Transverse colon (tissue), 4 donors: ENCODE data around the gene KLHDC8A. TPM values are rescaled to one million over a fixed set of nuclear protein-coding genes. Genes with fewer than 3 reads are reported as not detected.

ENCODE experiments used
- DNase-seq: peaks from one replicate; pipeline ENCODE4 v3.0.0-alpha.2; 2019
- H3K27ac ChIP-seq, 4 donors: fragments of 200-600 bp; sonication (generic); 2 replicates each; pipeline ENCODE4 v1.5.1; 2016 to 2018; ENCODE audit warnings: inconsistent platforms in 4 of 4
- H3K27me3 ChIP-seq: fragments of 200-600 bp; sonication (generic); 2 replicates; pipeline ENCODE4 v1.5.1; 2017; ENCODE audit warnings: inconsistent platforms
- H3K36me3 ChIP-seq, 4 donors: fragments of 200-600 bp; sonication (generic); 2 replicates each; pipeline ENCODE4 v1.5.1; 2017 to 2019; ENCODE audit warnings: inconsistent platforms in 4 of 4
- H3K4me1 ChIP-seq, 4 donors: fragments of 200-600 bp; sonication (generic); 2 replicates each; pipeline ENCODE4 v1.5.1; 2017 to 2020; ENCODE audit warnings: inconsistent platforms in 4 of 4
- H3K4me3 ChIP-seq, 4 donors: fragments of 200-600 bp; sonication (generic); 1 replicate in 1 of 4; 2 replicates in 3 of 4; pipeline versions ENCODE4 v1.5.1 to v1.6.1; 2017 to 2019; ENCODE audit warnings: inconsistent platforms in 4 of 4
- H3K9me3 ChIP-seq, 2 donors: fragments of 200-600 bp; sonication (generic); 2 replicates each; pipeline ENCODE4 v1.5.1; 2017 to 2019; ENCODE audit warnings: inconsistent platforms in 2 of 2
- EP300 ChIP-seq: sonication (generic); formaldehyde crosslinking; IDR thresholded peaks from one replicate; pipeline ENCODE4 v1.6.1; 2017; ENCODE audit warnings: antibody characterized with exemption, low read depth
- POLR2A ChIP-seq: fragments of 450-650 bp; IDR thresholded peaks from one replicate; pipeline ENCODE4 v1.6.1; 2016; ENCODE audit warnings: antibody characterized with exemption, mild to moderate bottlenecking, moderate library complexity
- POLR2AphosphoS5 ChIP-seq, 3 donors: sonication (generic); formaldehyde crosslinking; IDR thresholded peaks; one replicate each; pipeline ENCODE4 v1.6.1; 2016; ENCODE audit warnings: antibody characterized with exemption in 3 of 3
- WGBS, 2 donors: methylation state at CpG; one replicate each; pipeline ENCODE4 v1.1.5; 2018; ENCODE audit warnings: low coverage in 1 of 2; 5-methylcytosine and 5-hydroxymethylcytosine counted together
- in situ Hi-C, 4 donors: fragments of 200-750 bp; cut with MboI; loops; one replicate each; pipeline versions ENCODE4 v1.15.0 to v1.15.1; 2017; ENCODE audit warnings: low sequenced_read_pairs in 3 of 4, low pct_ligation_motif_present in 1 of 4, low pct_unique_long_range_greater_than_20kb in 1 of 4
- intact Hi-C: fragments of 100-400 bp; cut with DNase I; formaldehyde crosslinking; loops from one replicate; pipeline ENCODE4 v1.15.1; 2023; ENCODE audit warnings: low total_unique reads
- total RNA-seq, 4 donors: library from RNA; depleted of rRNA; stranded (reverse); fragments of >200 nt; gene quantifications; one replicate each; pipeline ENCODE4 v1.1.0, GENCODE V29; 2016
- TF ChIP-seq, protein P1 (sequence below), 5 experiments: fragments of 200-600 bp in 3 of 5; fragments of 450-650 bp in 2 of 5; sonication (generic) in 3 of 5; IDR thresholded peaks; 1 replicate in 2 of 5; 2 replicates in 3 of 5; pipeline ENCODE4 v1.5.1; 2016 to 2017; ENCODE audit warnings: antibody characterized with exemption in 5 of 5, inconsistent platforms in 3 of 5, mild to moderate bottlenecking in 2 of 5, moderate library complexity in 1 of 5

KLHDC8A gene
- total RNA-seq, 4 donors from 2014 or later = 0.32 to 0.41 TPM; not detected in 2

DNA sequence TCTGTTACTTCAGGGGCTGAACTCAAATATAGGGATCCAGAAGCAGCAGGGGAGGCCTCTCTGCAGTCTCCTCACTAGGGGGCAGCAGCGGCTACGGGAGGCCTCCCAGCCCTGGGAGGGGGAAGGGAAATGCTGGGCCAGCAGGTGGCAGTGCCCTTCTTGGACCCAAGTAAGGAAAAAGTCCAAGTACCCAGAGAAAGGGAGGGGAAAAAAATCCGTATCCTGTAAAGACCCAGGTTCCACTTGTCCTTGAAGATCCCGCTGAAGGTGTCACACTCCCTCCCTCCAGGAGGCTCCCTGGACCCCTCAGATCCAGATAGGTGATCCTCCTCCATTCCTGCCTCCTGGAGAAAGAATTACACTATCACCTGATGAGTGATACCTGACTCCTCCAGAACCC lies 21.0 kb downstream of the KLHDC8A start:
- intact Hi-C loops (no loop called here), in situ Hi-C loops (loop anchor here in 2 of 4 donors (10.0 kb wide), 1 partner anchor 149 kb away; no protein-coding TSS in a partner anchor)
- no peaks in the 10 kb centered on the region for H3K4me1 ChIP-seq
- H3K4me3 ChIP-seq = no peak overlapping the region
- H3K27ac ChIP-seq = no peak overlapping the region
- H3K36me3 ChIP-seq = no peaks in the 10 kb centered on the region
- DNase-seq = peak; percentile 90
- no peaks in the 10 kb centered on the region for H3K9me3 ChIP-seq
- WGBS, 2 donors = 0 to 4% methylated on average over 2 to 4 of the region's 4 CpGs
- TF ChIP-seq, protein P1, sequence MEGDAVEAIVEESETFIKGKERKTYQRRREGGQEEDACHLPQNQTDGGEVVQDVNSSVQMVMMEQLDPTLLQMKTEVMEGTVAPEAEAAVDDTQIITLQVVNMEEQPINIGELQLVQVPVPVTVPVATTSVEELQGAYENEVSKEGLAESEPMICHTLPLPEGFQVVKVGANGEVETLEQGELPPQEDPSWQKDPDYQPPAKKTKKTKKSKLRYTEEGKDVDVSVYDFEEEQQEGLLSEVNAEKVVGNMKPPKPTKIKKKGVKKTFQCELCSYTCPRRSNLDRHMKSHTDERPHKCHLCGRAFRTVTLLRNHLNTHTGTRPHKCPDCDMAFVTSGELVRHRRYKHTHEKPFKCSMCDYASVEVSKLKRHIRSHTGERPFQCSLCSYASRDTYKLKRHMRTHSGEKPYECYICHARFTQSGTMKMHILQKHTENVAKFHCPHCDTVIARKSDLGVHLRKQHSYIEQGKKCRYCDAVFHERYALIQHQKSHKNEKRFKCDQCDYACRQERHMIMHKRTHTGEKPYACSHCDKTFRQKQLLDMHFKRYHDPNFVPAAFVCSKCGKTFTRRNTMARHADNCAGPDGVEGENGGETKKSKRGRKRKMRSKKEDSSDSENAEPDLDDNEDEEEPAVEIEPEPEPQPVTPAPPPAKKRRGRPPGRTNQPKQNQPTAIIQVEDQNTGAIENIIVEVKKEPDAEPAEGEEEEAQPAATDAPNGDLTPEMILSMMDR (IDR thresholded peaks at IDR 0.05) = peak; percentile 83 to 92 (median 91)
- TF ChIP-seq EP300 = no peak
- H3K27me3 ChIP-seq = no peaks in the 10 kb centered on the region

- no peaks in the 10 kb centered on the region for H3K4me1 ChIP-seq
- intact Hi-C loops = no loop called here
- TF ChIP-seq EP300 (no peak), POLR2AphosphoS5 (IDR thresholded peaks at IDR 0.05) (no peak), POLR2A (no peak)
- TF ChIP-seq, protein P1 (IDR thresholded peaks at IDR 0.05) = no peak
Observed at GRCh38 chr1:205332015-205332791, 24.5 kb downstream of the KLHDC8A start.

DNA sequence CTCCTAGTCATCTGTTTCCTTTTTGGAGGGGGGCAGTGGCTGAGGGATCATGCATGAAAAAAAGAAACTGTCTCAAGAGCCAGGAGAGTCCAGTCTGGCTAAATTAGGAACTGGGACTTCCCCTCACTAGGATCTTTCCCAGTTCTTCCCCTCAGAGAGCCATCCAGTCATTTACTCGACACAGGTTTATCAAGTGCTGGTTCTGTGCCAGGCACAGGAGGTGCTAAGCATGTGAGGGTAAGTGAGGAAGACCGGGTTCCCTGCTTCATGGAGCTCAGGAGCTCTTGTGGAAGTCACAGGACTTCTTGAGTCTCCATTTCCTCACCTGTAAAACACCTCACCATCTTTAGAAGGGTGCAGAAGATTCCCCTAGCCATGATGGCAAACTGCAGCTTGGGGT lies 26.6 kb downstream of the KLHDC8A start:
- no peaks in the 10 kb centered on the region for H3K27me3 ChIP-seq
- WGBS, 2 donors = 29% methylated on average over 2 of the region's 2 CpGs; no CpG with 5 or more reads in 1 of the 2 donors
- H3K4me1 ChIP-seq = peaks cover 0 to 2% (median 0%) of the 10 kb centered on the region in 4 donors
- no peaks in the 10 kb centered on the region for H3K9me3 ChIP-seq
- intact Hi-C loops = no loop called here
- in situ Hi-C loops = loop anchor here in 2 of 4 donors (10.0 kb wide), 1 partner anchor 155 kb away; no protein-coding TSS in a partner anchor
- H3K36me3 ChIP-seq = no peaks in the 10 kb centered on the region
- no peak overlapping the region for H3K27ac ChIP-seq
- no peak for DNase-seq
- H3K4me3 ChIP-seq = no peak overlapping the region
- TF ChIP-seq POLR2A (no peak), POLR2AphosphoS5 (IDR thresholded peaks at IDR 0.05) (no peak), EP300 (no peak)
- TF ChIP-seq, protein P1 (IDR thresholded peaks at IDR 0.05) = no peak

More at GRCh38 chr1:205332015-205332791, 24.5 kb downstream of the KLHDC8A start:
- in situ Hi-C loops = loop anchor here in 2 of 4 donors (10.0 kb wide), 1 partner anchor 153 kb away; no protein-coding TSS in a partner anchor
- no peak overlapping the region for H3K4me3 ChIP-seq
- H3K36me3 ChIP-seq = no peaks in the 10 kb centered on the region
- no peak for DNase-seq
- 88 to 94% methylated on average over 3 to 11 of the region's 11 CpGs for WGBS, 2 donors
- H3K27ac ChIP-seq = no peak overlapping the region
- no peaks in the 10 kb centered on the region for H3K27me3 ChIP-seq
- H3K9me3 ChIP-seq = no peaks in the 10 kb centered on the region

GRCh38 chr1:205329719-205330118 lies 27.0 kb downstream of the KLHDC8A start:
- Histone ChIP-seq H3K4me1 (peaks cover 0 to 6% (median 0%) of the 10 kb centered on the region in 4 donors), H3K4me3 (no peak overlapping the region), H3K9me3 (no peaks in the 10 kb centered on the region), H3K27ac (no peak overlapping the region), H3K27me3 (no peaks in the 10 kb centered on the region), H3K36me3 (no peaks in the 10 kb centered on the region)
- in situ Hi-C loops (loop anchor here (5.0 to 10.0 kb wide), 4 partner anchors 52 to 155 kb away; no protein-coding TSS in a partner anchor), intact Hi-C loops (no loop called here)
- no peak for TF ChIP-seq POLR2AphosphoS5 (IDR thresholded peaks at IDR 0.05)
- TF ChIP-seq, protein P1 (IDR thresholded peaks at IDR 0.05) = no peak
- TF ChIP-seq POLR2A = no peak
- TF ChIP-seq EP300 = no peak
- DNase-seq = no peak
- WGBS, 2 donors = 77% methylated on average over 5 of the region's 5 CpGs; no CpG with 5 or more reads in 1 of the 2 donors
